Panc1 (cell line): ENCODE data around the gene TMEM108. TPM values are rescaled to one million over a fixed set of nuclear protein-coding genes. Genes with fewer than 3 reads are reported as not detected.

Experiments
- ATAC-seq: fragments of 200-7000 bp; cut with Tn5 transposase; 2 replicates; pipeline ENCODE4 v1.9.1; 2020; ENCODE audit warnings: mild to moderate bottlenecking, moderate library complexity
- BruUV-seq: library from RNA; stranded (reverse); fragments of 400-500 nt; replicated peaks from 2 replicates; lab custom pipeline; 2021; lab: Mats Ljungman, UMichigan
- CTCF ChIA-PET: fragments of 300-600 bp; sonication (Branson Sonifier 250); formaldehyde crosslinking; loops from one replicate; lab custom pipeline; 2022; ENCODE audit warnings: antibody characterized with exemption; lab: Charles Lee
- POLR2A ChIA-PET: fragments of 300-600 bp; sonication (Branson Sonifier 250); formaldehyde crosslinking; loops from one replicate; lab custom pipeline; 2022; ENCODE audit warnings: antibody characterized with exemption; lab: Charles Lee
- DNase-seq: peaks from one replicate; pipeline ENCODE4 v3.0.0-alpha.2; 2010; ENCODE audit warnings: low read depth, low spot score
- H3K27ac ChIP-seq: 2 replicates; pipeline ENCODE4 v1.5.1; 2011; ENCODE audit warnings: mild to moderate bottlenecking, low read length, inconsistent platforms
- H3K27me3 ChIP-seq: fragments of 200-500 bp; sonication (Bioruptor generic); 2 replicates; pipeline ENCODE4 v1.6.0; 2014; ENCODE audit warnings: low read length, inconsistent platforms; ENCODE audit not compliant: control insufficient read depth, insufficient read depth
- H3K36me3 ChIP-seq: fragments of 200-500 bp; sonication (Bioruptor generic); 2 replicates; pipeline ENCODE4 v1.5.1; 2014; ENCODE audit warnings: inconsistent platforms, mild to moderate bottlenecking, low read length, moderate library complexity; ENCODE audit not compliant: control insufficient read depth, insufficient read depth
- H3K4me1 ChIP-seq: 2 replicates; pipeline ENCODE4 v1.5.1; 2011; ENCODE audit warnings: inconsistent platforms, mild to moderate bottlenecking, low read length, moderate library complexity; ENCODE audit not compliant: control insufficient read depth, insufficient read depth
- H3K4me3 ChIP-seq, 2 experiments: 2 replicates each; pipeline ENCODE4 v1.5.1; 2011 to 2012; ENCODE audit warnings: low read depth in 2 of 2, low read length in 2 of 2, mild to moderate bottlenecking in 2 of 2, inconsistent platforms in 1 of 2, moderate library complexity in 1 of 2
- H3K9me3 ChIP-seq: fragments of 200-500 bp; sonication (Bioruptor generic); 2 replicates; pipeline ENCODE4 v1.5.1; 2014; ENCODE audit warnings: low read depth, mild to moderate bottlenecking, inconsistent platforms, low read length, moderate library complexity; ENCODE audit not compliant: control insufficient read depth, insufficient read depth
- CTCF ChIP-seq: fragments of 450-650 bp; IDR thresholded peaks from 2 replicates; pipeline ENCODE4 v1.5.1; 2017; ENCODE audit warnings: mild to moderate bottlenecking
- POLR2AphosphoS5 ChIP-seq: IDR thresholded peaks from 2 replicates; pipeline ENCODE4 v1.6.1; 2012; ENCODE audit warnings: mild to moderate bottlenecking, low read depth, low read length, moderate library complexity
- REST ChIP-seq, 2 experiments: IDR thresholded peaks; 2 replicates each; pipeline ENCODE4 v1.6.1; 2011 to 2012; ENCODE audit warnings: low read depth in 2 of 2, control low read depth in 1 of 2, low read length in 1 of 2, mild to moderate bottlenecking in 1 of 2, moderate library complexity in 1 of 2; ENCODE audit not compliant: insufficient read depth in 1 of 2
- SIN3A ChIP-seq: IDR thresholded peaks from 2 replicates; pipeline ENCODE4 v1.6.1; 2012; ENCODE audit warnings: low read depth, mild to moderate bottlenecking, low read length, moderate library complexity, borderline replicate concordance; ENCODE audit not compliant: insufficient read depth
- TCF7L2 ChIP-seq: IDR thresholded peaks from 2 replicates; pipeline ENCODE4 v1.6.1; 2011; ENCODE audit warnings: mild to moderate bottlenecking, low read depth, low read length, inconsistent platforms
- in situ Hi-C: cut with HindIII; loops from 2 replicates; pipeline ENCODE4 v1.10.0; 2016; ENCODE audit warnings: low sequenced_read_pairs, low pct_unique_long_range_greater_than_20kb
- intact Hi-C: fragments of 100-400 bp; cut with micrococcal nuclease; formaldehyde crosslinking; loops from one replicate; pipeline ENCODE4 v1.10.0; 2022; ENCODE audit not compliant: unreplicated experiment
- total RNA-seq: library from RNA; stranded (reverse); gene quantifications from one replicate; pipeline ENCODE4 v1.2.1, GENCODE V29; 2021; ENCODE audit not compliant: unreplicated experiment

The TMEM108 gene
- total RNA-seq, 1 experiment from 2014 or later: 0.41 TPM

GRCh38 chr3:133113526-133113925 lies 75.3 kb downstream of the TMEM108 start:
- H3K27me3 ChIP-seq: no peaks in the 10 kb centered on the region
- no peak overlapping the region for H3K4me3 ChIP-seq
- intact Hi-C loops: no loop called here
- no peak overlapping the region for H3K27ac ChIP-seq
- no peaks in the 10 kb centered on the region for H3K36me3 ChIP-seq
- POLR2A ChIA-PET: no interaction called here
- CTCF ChIA-PET: no interaction called here
- in situ Hi-C loops: no loop called here
- BruUV-seq: no TSS peak
- ATAC-seq (no peak), DNase-seq (no peak)
- no peaks in the 10 kb centered on the region for H3K9me3 ChIP-seq
- TF ChIP-seq POLR2AphosphoS5 (no peak), SIN3A (no peak), CTCF (no peak), REST (IDR thresholded peaks at IDR 0.05; ENCODE audit: insufficient read depth in 1 of 2, low read depth in 2 of 2, low read length in 1 of 2) (no peak), TCF7L2 (no peak)
- H3K4me1 ChIP-seq: no peaks in the 10 kb centered on the region

- ChIA-PET CTCF (no interaction called here), POLR2A (no interaction called here)
- intact Hi-C loops: no loop called here
- TF ChIP-seq SIN3A (no peak), REST (IDR thresholded peaks at IDR 0.05; ENCODE audit: insufficient read depth in 1 of 2, low read depth in 2 of 2, low read length in 1 of 2) (no peak), CTCF (no peak), TCF7L2 (no peak), POLR2AphosphoS5 (no peak)
- no peak for ATAC-seq
- Histone ChIP-seq H3K4me3 (no peak overlapping the region), H3K4me1 (no peaks in the 10 kb centered on the region), H3K27me3 (no peaks in the 10 kb centered on the region), H3K9me3 (no peaks in the 10 kb centered on the region), H3K27ac (no peak overlapping the region), H3K36me3 (no peaks in the 10 kb centered on the region)
- no peak for DNase-seq
- no TSS peak for BruUV-seq
- in situ Hi-C loops: no loop called here
Observed at GRCh38 chr3:133113927-133114597, 75.9 kb downstream of the TMEM108 start.
